HCT116 (cell line): Measurements from ENCODE around the gene PPHLN1. TPM values are rescaled to one million over a fixed set of nuclear protein-coding genes. Genes with fewer than 3 reads are reported as not detected.

ENCODE experiments used
- ATAC-seq: fragments of 200-7000 bp; cut with Tn5 transposase; 2 replicates; pipeline ENCODE4 v1.9.1; 2020; ENCODE audit warnings: mild to moderate bottlenecking, moderate library complexity
- BruUV-seq: library from RNA; stranded (reverse); fragments of 400-500 nt; replicated peaks from 2 replicates; lab custom pipeline; 2021; lab: Mats Ljungman, UMichigan
- CTCF ChIA-PET: fragments of 300-600 bp; sonication (Branson Sonifier 250); formaldehyde crosslinking; loops from one replicate; lab custom pipeline; 2021; ENCODE audit warnings: antibody characterized with exemption; lab: Charles Lee
- POLR2A ChIA-PET: fragments of 300-600, 350-600 bp; sonication (Branson Sonifier 250); formaldehyde crosslinking; loops from one replicate; lab custom pipeline; 2021; ENCODE audit warnings: antibody characterized with exemption; lab: Charles Lee
- RAD21 ChIA-PET, 2 experiments: fragments of 300-600 bp; sonication (Branson Sonifier 250); formaldehyde crosslinking; loops; one replicate each; lab custom pipeline; 2023; ENCODE audit warnings: low total read pairs in 2 of 2; ENCODE audit not compliant: uncharacterized antibody in 2 of 2, unreplicated experiment in 2 of 2, low non-redundant PET in 1 of 2; lab: Charles Lee
- DNase-seq: peaks from one replicate; pipeline ENCODE4 v3.0.0-alpha.2; 2010; ENCODE audit warnings: low read depth, low spot score
- H2AFZ ChIP-seq: fragments of 200-600 bp; shearing (Covaris generic), sonication (generic); 2 replicates; pipeline ENCODE4 v1.6.1; 2017; ENCODE audit warnings: low read depth, mixed run types, mixed read lengths, antibody characterized with exemption, low read length; ENCODE audit not compliant: poor library complexity, severe bottlenecking
- H3K27ac ChIP-seq: 2 replicates; pipeline ENCODE4 v1.5.1; 2012; ENCODE audit warnings: low read depth, low read length
- H3K27me3 ChIP-seq: fragments of 200-600 bp; sonication (generic); 2 replicates; pipeline ENCODE4 v1.6.1; 2016; ENCODE audit warnings: mixed run types, low read length, mixed read lengths; ENCODE audit not compliant: insufficient read depth
- H3K36me3 ChIP-seq, 2 experiments: fragments of 200-500 bp in 1 of 2; fragments of 200-600 bp in 1 of 2; sonication (Bioruptor generic) in 1 of 2; sonication (generic) in 1 of 2; 2 replicates each; pipeline versions ENCODE4 v1.5.1 to v1.6.1; 2014 to 2016; ENCODE audit warnings: low read length in 2 of 2, inconsistent platforms in 1 of 2, mixed read lengths in 1 of 2, mixed run types in 1 of 2; ENCODE audit not compliant: insufficient read depth in 2 of 2, control insufficient read depth in 1 of 2
- H3K4me1 ChIP-seq, 2 experiments: fragments of 200-600 bp in 1 of 2; sonication (generic) in 1 of 2; 2 replicates each; pipeline versions ENCODE4 v1.5.1 to v1.6.1; 2012 to 2017; ENCODE audit warnings: low read length in 2 of 2, inconsistent platforms in 1 of 2, mild to moderate bottlenecking in 1 of 2, mixed read lengths in 1 of 2, mixed run types in 1 of 2, moderate library complexity in 1 of 2; ENCODE audit not compliant: insufficient read depth in 2 of 2, control insufficient read depth in 1 of 2
- H3K4me2 ChIP-seq: fragments of 200-600 bp; sonication (generic); 2 replicates; pipeline ENCODE4 v1.6.1; 2017; ENCODE audit warnings: mixed run types, low read length, mixed read lengths
- H3K4me3 ChIP-seq, 2 experiments: fragments of 200-600 bp in 1 of 2; sonication (generic) in 1 of 2; replicated peaks in 1 of 2; 2 replicates each; pipeline ENCODE4 v1.5.1; 2011 to 2016; ENCODE audit warnings: low read length in 2 of 2, control low read depth in 1 of 2, low read depth in 1 of 2, mild to moderate bottlenecking in 1 of 2, mixed read lengths in 1 of 2, mixed run types in 1 of 2
- H3K79me2 ChIP-seq: fragments of 200-600 bp; sonication (generic); 2 replicates; pipeline ENCODE4 v1.6.1; 2017; ENCODE audit warnings: mild to moderate bottlenecking, mixed run types, low read length, moderate library complexity, mixed read lengths; ENCODE audit not compliant: insufficient read depth
- H3K9ac ChIP-seq: fragments of 200-600 bp; sonication (generic); 2 replicates; pipeline ENCODE4 v1.6.1; 2016; ENCODE audit warnings: low read length, mixed read lengths
- H3K9me2 ChIP-seq: fragments of 200-600 bp; sonication (generic), shearing (Covaris generic); 2 replicates; pipeline ENCODE4 v1.6.1; 2017; ENCODE audit warnings: mixed run types, mild to moderate bottlenecking, moderate library complexity; ENCODE audit not compliant: insufficient read depth
- H3K9me3 ChIP-seq, 2 experiments: fragments of 200-500 bp in 1 of 2; fragments of 200-600 bp in 1 of 2; sonication (Bioruptor generic) in 1 of 2; sonication (generic) in 1 of 2; 2 replicates each; pipeline ENCODE4 v1.6.1; 2014 to 2017; ENCODE audit warnings: low read length in 2 of 2, mixed read lengths in 2 of 2, inconsistent platforms in 1 of 2, low read depth in 1 of 2, mild to moderate bottlenecking in 1 of 2, mixed run types in 1 of 2, moderate library complexity in 1 of 2; ENCODE audit not compliant: control insufficient read depth in 1 of 2, insufficient read depth in 1 of 2
- H4K20me1 ChIP-seq: fragments of 200-600 bp; sonication (generic), shearing (Covaris generic); 2 replicates; pipeline ENCODE4 v1.6.1; 2017; ENCODE audit warnings: mixed run types, mild to moderate bottlenecking, moderate library complexity; ENCODE audit not compliant: insufficient read depth
- EGR1 ChIP-seq: IDR thresholded peaks from 2 replicates; pipeline ENCODE4 v1.6.1; 2012; ENCODE audit warnings: low read depth
- FOSL1 ChIP-seq: IDR thresholded peaks from 2 replicates; pipeline ENCODE4 v1.6.1; 2012; ENCODE audit warnings: low read depth
- JUND ChIP-seq: IDR thresholded peaks from 2 replicates; pipeline ENCODE4 v1.6.1; 2012
- POLR2A ChIP-seq: IDR thresholded peaks from 2 replicates; pipeline ENCODE4 v1.7.0; 2011; ENCODE audit warnings: borderline replicate concordance; ENCODE audit not compliant: insufficient read depth, insufficient read length; ENCODE audit errors: extremely low read depth
- POLR2AphosphoS5 ChIP-seq: IDR thresholded peaks from 2 replicates; pipeline ENCODE4 v1.6.1; 2011; ENCODE audit warnings: mild to moderate bottlenecking, low read depth, low read length, moderate library complexity
- SP1 ChIP-seq: IDR thresholded peaks from 2 replicates; pipeline ENCODE4 v1.6.1; 2012; ENCODE audit warnings: low read depth
- YY1 ChIP-seq: IDR thresholded peaks from 2 replicates; pipeline ENCODE4 v1.6.1; 2011; ENCODE audit warnings: low read length, low read depth, moderate library complexity, mild to moderate bottlenecking; ENCODE audit not compliant: insufficient replicate concordance; ENCODE audit errors: extremely low read depth
- intact Hi-C: fragments of 100-400 bp; cut with micrococcal nuclease; formaldehyde crosslinking; loops from 2 replicates; pipeline ENCODE4 v1.10.0; 2022
- total RNA-seq: library from RNA; stranded (reverse); gene quantifications from one replicate; pipeline ENCODE4 v1.2.1, GENCODE V29; 2021; ENCODE audit not compliant: unreplicated experiment
- TF ChIP-seq, protein P1 (sequence below): IDR thresholded peaks from 2 replicates; pipeline ENCODE4 v1.6.1; 2011; ENCODE audit warnings: mild to moderate bottlenecking, low read length, moderate library complexity; ENCODE audit not compliant: insufficient replicate concordance; ENCODE audit errors: extremely low read depth
- TF ChIP-seq, protein P2 (sequence below): IDR thresholded peaks from 2 replicates; pipeline ENCODE4 v1.6.1; 2012
- TF ChIP-seq, protein P3 (sequence below), 3 experiments: fragments of 200-600 bp in 1 of 3; sonication (generic) in 1 of 3; IDR thresholded peaks in 2 of 3; conservative IDR thresholded peaks in 1 of 3; 2 replicates each; pipeline ENCODE4 v1.5.1; 2012 to 2017; ENCODE audit warnings: low read depth in 2 of 3, low read length in 2 of 3, antibody characterized with exemption in 1 of 3, borderline replicate concordance in 1 of 3, control low read depth in 1 of 3, mild to moderate bottlenecking in 1 of 3, mixed read lengths in 1 of 3, mixed run types in 1 of 3, moderate library complexity in 1 of 3; ENCODE audit not compliant: insufficient read depth in 1 of 3
- TF ChIP-seq, protein P4 (sequence below): IDR thresholded peaks from 2 replicates; pipeline ENCODE4 v1.6.1; 2012

Gene PPHLN1
- total RNA-seq, 1 experiment from 2014 or later = 57.4 TPM

DNA sequence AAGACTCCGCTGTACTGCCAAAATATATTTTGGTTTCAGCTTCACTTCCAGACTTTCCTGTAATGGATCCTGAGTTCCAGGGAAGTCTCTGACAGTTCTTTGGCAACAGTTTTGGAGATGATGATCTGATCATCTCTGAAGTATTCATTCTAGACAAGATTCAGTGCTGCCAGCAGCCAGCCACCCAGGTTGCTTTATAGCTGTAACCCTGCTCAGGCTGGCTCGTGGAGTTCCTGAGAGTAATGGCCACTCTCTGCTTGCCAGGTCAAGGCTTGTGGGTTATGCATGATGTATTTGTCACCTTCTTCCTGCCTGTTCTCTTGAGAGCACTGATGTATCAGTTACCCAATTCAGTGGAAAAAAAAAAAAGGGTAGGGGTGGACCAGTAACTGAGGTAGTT, 124.3 kb downstream of the PPHLN1 start:
- H3K4me3 ChIP-seq = no peak overlapping the region
- no peak overlapping the region for H3K9ac ChIP-seq
- H3K4me1 ChIP-seq = no peaks in the 10 kb centered on the region
- no peak overlapping the region for H2AFZ ChIP-seq
- intact Hi-C loops = no loop called here
- DNase-seq (no peak), ATAC-seq (no peak)
- H3K27ac ChIP-seq = no peak overlapping the region
- CTCF ChIA-PET = no interaction called here
- peaks cover 0 to 4% of the 10 kb centered on the region in 2 experiments; a peak in 1 of 4 replicates for H3K36me3 ChIP-seq
- H3K4me2 ChIP-seq = no peak overlapping the region
- no TSS peak for BruUV-seq
- no peaks in the 10 kb centered on the region for H3K9me3 ChIP-seq
- H3K27me3 ChIP-seq = no peaks in the 10 kb centered on the region
- H3K9me2 ChIP-seq = no peaks in the 10 kb centered on the region
- RAD21 ChIA-PET = no interaction called here
- H4K20me1 ChIP-seq = no peaks in the 10 kb centered on the region
- POLR2A ChIA-PET = no interaction called here
- no peak for TF ChIP-seq YY1
- TF ChIP-seq EGR1 = no peak
- no peak for TF ChIP-seq POLR2A
- TF ChIP-seq SP1 = no peak
- TF ChIP-seq POLR2AphosphoS5 = no peak
- TF ChIP-seq, protein P1, sequence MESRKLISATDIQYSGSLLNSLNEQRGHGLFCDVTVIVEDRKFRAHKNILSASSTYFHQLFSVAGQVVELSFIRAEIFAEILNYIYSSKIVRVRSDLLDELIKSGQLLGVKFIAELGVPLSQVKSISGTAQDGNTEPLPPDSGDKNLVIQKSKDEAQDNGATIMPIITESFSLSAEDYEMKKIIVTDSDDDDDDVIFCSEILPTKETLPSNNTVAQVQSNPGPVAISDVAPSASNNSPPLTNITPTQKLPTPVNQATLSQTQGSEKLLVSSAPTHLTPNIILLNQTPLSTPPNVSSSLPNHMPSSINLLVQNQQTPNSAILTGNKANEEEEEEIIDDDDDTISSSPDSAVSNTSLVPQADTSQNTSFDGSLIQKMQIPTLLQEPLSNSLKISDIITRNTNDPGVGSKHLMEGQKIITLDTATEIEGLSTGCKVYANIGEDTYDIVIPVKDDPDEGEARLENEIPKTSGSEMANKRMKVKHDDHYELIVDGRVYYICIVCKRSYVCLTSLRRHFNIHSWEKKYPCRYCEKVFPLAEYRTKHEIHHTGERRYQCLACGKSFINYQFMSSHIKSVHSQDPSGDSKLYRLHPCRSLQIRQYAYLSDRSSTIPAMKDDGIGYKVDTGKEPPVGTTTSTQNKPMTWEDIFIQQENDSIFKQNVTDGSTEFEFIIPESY = no peak
- TF ChIP-seq, protein P2, sequence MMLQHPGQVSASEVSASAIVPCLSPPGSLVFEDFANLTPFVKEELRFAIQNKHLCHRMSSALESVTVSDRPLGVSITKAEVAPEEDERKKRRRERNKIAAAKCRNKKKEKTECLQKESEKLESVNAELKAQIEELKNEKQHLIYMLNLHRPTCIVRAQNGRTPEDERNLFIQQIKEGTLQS = no peak
- no peak for TF ChIP-seq FOSL1
- TF ChIP-seq, protein P3, sequence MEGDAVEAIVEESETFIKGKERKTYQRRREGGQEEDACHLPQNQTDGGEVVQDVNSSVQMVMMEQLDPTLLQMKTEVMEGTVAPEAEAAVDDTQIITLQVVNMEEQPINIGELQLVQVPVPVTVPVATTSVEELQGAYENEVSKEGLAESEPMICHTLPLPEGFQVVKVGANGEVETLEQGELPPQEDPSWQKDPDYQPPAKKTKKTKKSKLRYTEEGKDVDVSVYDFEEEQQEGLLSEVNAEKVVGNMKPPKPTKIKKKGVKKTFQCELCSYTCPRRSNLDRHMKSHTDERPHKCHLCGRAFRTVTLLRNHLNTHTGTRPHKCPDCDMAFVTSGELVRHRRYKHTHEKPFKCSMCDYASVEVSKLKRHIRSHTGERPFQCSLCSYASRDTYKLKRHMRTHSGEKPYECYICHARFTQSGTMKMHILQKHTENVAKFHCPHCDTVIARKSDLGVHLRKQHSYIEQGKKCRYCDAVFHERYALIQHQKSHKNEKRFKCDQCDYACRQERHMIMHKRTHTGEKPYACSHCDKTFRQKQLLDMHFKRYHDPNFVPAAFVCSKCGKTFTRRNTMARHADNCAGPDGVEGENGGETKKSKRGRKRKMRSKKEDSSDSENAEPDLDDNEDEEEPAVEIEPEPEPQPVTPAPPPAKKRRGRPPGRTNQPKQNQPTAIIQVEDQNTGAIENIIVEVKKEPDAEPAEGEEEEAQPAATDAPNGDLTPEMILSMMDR (IDR thresholded peaks at IDR 0.05 in 2 of 3, conservative IDR thresholded peaks at IDR 0.05 in 1 of 3; ENCODE audit: borderline replicate concordance in 1 of 3, insufficient read depth in 1 of 3, low read depth in 2 of 3, low read length in 2 of 3) = no peak
- TF ChIP-seq, protein P4, sequence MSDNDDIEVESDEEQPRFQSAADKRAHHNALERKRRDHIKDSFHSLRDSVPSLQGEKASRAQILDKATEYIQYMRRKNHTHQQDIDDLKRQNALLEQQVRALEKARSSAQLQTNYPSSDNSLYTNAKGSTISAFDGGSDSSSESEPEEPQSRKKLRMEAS = no peak
- TF ChIP-seq JUND = no peak
- H3K79me2 ChIP-seq = no peaks in the 10 kb centered on the region
